GM21515 (cell line): Measurements from ENCODE around the gene VDR.
A peak's percentile ranks its signal among the peaks of the same experiment; 100 is the strongest.

Experiments
- ATAC-seq: cut with Tn5 transposase; IDR thresholded peaks from one replicate; pipeline ENCODE4 v1.9.1; 2021; ENCODE audit not compliant: unreplicated experiment

The VDR gene

DNA sequence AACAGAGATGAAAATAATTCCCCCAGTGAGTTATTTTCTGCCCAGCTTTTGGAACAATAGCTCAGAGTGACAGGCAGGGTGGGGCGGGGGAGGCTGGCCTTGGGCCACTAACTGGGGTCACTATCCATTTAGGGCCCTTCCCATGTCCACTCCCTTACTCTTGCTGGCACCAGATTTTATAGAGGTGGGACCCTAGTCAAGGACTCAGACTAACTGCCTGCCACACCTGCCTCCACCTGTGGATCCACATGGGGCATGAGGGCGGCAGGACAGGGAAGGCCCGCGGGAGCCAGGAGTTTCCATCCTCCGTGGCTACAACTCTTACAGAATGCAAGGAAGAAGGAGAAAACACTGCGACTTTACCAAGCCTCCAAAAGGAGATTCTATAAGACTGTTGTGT, 10.1 kb downstream of the VDR start:
- no peak for ATAC-seq

DNA sequence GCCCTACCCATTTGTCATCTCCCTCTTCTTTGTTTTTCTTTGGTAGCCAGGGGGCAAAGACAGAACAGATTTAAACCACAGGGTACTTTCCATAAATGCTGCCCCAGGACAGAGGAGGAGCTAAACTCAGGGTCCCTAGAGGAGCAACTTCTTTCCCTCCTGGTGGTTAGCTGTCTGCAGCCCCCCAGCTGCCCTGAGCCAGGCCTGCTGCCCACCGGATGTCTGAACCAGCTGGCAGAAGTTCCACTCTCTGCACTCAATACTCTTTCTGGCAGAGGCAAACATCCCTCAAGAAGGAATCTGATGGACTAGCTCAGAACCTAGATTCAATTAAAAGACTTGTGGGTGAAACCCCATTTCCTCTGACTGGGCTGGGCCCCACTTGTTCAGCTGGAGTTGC, 10.7 kb downstream of the VDR start:
- ATAC-seq: no peak

DNA sequence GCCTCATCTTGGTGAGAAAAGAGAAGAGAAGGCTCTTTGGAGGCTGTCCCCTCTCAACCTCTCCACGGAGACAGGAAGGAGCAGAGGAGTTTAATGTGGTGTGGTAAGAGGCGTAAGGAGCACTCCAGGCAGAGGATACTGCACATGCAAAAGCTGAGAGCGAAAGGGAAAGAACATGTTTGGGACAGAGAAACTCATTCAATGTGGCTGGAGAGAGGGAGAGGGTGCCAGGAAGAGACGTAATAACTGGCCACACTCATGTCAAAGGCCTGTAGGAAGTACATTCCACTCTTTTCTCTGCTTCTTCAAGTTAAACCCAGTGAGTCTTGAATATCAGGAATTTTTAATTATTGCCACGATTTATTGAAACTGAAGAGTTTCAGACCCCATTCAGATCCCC, 12.0 kb downstream of the VDR start:
- no peak for ATAC-seq

DNA sequence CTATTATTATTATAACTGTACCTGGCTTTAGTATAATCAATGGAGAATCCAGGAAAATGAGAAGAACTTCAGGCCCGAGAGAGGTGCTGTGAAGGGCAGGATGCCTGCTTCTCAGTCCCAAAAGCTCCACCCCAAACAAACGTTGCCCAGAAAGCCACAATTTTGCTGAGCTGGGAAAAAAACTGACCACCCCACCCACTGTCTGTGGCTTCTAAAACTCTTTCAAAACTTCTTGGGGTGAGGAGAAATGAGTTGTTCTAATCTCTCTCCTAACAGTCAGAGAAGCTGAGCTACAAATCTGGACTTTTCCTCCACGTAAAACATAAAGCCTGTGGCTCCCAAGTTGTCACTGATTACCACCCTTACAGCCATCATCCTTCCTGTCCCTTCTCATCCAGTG, 13.4 kb downstream of the VDR start:
- ATAC-seq: no peak

DNA sequence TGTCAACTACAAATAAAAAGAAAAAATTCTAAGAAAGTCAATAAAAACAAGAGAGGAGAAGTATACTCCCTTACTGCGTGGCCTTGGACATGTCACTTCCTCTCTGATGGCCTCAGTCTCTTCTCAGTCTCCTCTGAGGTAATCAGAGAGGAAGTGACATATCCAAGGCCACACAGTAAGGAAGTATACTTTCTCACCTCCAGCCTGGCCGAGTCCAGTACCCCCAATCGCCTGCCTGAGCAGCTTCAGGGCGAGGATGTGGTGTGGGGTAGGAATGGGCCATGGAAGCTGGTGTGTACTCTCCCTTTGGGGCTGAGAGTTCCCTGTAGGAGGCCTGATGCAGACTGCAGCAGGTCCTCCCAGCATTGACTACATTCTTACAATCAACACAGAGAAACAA, 15.8 kb downstream of the VDR start:
- ATAC-seq: no peak

DNA sequence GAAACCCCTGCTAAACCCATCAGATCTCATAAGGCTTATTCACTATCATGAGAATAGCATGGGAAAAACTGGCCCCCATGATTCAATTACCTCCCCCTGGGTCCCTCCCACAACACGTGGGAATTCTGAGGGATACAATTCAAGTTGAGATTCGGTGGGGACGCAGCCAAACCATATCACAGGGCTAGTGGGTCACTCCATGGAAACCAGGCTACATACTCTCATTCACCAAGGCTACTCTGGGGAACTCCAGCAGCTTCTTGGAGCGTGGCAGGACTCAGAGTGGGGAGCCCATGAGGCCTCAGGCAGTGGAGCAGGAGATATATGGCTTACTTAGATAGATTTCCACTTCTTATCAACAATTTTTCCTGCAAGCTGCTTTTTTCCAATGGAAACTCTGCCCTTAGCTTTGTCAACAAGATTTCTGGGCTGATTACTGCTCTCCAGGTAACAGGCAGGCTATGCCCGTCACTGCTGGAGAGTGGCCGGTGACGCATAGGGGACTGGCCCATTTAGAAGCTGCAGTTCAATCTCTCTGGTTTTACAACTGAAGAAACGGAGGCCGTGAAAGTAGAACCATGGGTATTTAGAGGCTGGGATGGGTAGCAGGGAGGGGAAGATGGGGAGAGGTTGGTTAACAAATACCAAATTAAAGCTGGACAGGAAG, 16.5 kb downstream of the VDR start:
- no peak for ATAC-seq

DNA sequence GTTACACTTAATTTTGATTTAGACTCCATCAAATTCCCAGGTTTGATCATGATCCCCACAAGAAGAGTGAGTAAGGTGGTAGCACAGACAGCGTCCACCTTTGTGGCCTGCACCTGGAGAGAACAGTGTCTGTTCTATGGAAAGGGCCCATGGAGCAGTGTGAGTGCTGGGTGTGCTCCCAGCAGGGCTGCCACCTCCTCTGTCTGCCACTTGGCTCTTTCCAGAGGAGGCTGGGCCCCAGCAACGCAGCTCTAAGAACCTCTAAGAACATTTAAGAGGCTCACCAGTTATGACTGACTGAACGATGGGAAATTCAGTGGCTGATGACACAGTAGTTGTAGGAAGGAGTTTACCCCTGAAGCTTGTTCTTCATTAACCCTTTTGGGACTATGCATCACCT, 17.3 kb downstream of the VDR start:
- no peak for ATAC-seq

DNA sequence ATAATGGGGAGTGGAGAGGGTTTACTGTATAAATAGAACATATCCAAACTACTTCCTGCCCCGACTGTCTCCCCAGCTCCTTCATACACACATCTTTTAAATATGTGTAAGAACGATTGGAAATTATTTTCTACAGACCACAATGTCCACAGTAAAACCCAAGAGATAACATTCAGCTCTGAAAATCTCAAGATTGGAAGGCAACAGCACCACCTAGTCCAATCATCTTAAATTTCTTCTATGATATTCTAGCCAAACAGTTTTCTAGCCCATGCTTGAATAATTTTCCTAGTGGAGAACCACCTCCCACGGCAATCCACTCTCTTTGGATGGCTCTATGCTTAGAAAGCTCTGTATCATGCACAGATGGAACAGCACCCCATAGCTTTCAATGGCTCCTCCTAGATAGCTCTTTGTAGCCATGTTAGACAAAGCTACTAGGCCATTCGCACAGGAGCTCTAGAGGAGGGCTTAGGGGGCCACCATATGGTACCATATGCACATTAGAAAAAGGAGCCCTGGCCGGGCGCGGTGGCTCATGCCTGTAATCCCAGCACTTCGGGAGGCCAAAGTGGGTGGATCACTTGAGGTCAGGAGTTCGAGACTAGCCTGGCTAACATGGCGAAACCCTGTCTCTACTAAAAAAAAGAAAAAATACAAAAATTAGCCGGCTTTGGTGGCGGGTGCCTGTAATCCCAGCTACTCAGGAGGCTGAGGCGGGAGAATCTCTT, 18.1 kb downstream of the VDR start:
- ATAC-seq: no peak

DNA sequence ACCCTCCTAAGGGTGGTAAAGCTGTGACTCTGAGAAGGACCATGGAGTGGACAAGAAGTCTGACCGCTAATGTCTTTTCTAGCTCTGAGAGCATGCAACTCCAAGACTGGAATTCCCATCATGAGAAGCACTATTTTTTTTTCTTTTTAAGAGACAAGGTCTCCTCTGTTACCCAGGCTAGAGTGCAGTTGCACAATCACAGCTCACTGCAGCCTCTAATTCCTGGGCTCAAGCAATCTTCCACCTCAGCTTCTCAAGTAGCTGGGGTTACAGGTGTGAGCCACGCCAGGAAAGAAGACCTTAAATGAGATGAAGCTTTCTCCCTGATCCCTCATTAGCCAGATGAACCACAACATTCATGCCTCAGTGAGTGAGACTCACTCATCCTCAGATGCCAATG, 19.2 kb downstream of the VDR start:
- ATAC-seq: no peak

DNA sequence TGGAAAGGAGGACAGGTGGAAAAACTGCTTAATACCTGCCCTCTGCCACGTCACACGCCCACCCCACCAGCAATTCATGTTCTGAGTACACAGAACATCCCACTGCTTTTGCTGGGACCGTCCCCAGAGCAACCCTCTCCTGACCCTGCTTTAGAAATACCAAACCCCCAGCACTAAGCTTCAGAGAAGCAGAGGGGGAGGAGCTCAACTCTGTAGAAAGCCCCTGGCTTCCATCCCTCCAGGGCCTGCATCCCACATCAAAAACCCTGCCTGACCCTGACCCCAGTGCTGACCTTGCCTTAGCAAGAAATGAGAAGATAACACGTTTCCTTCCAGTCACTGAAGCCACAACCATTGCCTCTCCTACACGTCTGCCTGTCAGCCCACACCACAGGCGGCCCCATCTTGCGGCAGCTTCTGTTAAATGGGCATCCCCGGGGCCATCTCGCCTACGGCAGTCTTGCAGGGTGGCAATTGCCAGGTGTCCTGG, 19.7 kb downstream of the VDR start:
- no peak for ATAC-seq

DNA sequence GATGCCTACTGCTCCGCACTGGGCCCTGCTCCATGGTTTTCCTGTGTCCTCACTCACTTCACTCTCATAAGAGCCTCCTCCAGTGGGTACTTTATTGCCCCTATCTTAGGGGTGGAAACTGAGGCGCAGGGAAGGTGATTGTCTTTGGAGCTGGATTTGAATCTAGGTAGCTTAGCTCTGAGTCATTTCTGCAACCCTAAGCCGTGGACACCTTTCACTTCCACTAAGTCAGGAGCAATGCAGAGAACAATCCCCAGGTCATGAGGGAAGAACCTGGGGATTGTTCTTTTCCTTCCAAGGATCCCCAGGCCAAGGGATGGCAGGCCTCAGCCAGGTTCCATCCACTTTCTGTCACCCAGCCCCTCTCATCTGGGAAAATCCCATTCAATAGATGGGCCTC, 20.3 kb downstream of the VDR start:
- ATAC-seq: no peak

DNA sequence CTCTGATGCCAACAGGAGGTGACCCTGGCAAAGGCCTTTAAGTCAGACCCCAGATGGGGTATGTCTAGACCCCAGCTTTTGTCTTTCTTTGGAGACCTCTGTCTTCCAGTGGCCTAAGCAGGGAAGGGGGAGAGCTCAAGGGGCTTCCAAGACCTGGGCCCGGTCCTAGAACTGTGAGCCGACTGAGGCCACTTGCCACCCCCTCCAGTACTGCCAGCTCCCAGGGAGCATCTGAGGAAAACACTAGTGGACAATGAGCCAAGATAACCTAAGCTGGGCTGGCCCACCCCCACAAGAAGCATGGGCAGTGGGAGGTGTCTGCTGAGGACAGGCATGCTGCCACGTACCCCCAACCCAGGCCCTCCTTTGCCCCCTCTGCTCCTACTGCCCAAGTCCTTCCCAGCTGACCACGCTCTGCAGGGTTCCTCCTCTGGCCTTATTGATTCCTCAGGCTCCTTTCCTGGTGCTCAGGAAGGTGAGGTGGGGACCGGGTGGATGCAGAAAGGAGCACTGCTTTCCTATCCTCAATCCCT, 21.1 kb downstream of the VDR start:
- no peak for ATAC-seq

DNA sequence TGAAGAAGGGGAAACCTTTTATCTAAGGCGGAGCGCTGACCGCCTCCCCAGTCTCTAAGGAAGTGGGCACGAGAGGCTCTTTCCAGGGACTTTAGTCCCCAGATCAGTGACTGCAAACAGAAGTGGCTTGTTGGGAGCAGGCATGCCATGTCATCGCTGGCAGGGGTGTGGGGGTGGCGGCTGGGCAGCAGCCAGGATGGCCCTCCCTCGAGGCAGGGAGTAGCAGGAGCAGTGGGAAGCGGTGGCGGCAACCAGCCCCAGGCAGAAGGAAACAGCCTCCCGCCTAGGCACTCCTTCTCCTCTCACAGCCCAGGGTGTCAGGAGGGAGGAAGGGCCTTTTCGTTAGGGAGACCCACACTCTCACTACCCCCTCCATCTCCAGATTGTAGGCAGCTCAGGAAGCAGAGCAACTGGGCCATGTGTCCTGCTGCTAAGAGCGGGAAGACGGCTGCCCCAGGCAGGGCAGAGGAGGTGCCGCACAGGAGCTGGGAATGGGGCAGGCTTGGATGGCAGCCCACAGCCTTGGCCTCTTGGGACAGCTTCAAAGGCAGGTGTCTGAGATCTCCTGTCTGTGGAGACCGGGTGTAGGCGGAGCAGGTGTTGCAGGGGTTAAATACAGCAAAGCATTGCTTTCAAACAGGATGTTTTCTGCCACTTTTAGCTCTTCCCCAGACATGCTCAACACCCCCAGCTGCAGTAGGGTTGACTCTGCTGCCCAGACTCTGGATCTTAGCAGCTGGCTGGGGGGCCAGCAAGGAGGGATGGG, 21.8 kb downstream of the VDR start:
- peak; percentile 85 for ATAC-seq

DNA sequence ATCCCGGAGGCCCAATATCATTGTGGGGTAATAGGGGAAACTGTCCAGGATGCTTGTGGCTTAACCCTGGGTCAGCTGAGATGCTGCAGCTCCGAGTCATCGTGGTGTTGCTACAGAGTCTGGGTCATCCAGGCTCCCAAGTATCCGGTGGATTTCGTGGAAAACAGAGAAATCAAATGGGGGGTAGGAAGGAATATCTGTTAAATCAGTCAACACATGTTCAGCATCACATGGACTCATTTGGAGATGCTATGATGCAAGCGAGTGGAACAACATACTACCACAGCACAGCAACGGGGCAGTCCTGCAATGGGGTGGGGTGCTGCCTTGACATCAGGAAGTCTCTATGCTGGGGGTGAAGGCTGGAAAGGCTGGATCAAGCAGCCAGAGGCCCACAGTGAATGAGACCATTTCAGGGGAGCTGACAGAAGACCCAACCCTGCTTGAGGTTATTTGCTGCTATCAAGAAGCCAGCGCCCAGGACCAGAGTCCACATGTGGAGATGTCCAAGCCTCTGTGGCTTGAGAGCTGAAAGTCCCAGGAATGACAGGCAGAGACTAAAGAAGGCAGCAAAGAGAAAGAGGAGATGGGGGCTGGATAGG, 22.9 kb downstream of the VDR start:
- no peak for ATAC-seq

DNA sequence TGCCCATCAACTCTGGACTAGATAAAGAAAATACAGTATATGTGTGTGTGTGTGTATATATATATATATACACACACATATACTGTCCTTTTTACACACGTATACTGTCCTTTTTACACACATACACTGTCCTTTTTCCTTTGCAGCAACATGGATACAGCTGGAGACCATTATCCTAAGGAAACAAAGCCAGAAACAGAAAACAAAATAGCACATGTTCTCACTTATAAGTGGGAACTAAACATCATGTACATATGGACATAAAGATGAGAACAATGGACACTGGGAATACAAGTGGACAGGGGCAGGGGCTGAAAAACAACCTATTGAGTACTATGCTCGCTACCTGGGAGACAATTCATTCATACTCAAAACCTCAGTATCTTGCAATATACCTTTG, 23.7 kb downstream of the VDR start:
- no peak for ATAC-seq

DNA sequence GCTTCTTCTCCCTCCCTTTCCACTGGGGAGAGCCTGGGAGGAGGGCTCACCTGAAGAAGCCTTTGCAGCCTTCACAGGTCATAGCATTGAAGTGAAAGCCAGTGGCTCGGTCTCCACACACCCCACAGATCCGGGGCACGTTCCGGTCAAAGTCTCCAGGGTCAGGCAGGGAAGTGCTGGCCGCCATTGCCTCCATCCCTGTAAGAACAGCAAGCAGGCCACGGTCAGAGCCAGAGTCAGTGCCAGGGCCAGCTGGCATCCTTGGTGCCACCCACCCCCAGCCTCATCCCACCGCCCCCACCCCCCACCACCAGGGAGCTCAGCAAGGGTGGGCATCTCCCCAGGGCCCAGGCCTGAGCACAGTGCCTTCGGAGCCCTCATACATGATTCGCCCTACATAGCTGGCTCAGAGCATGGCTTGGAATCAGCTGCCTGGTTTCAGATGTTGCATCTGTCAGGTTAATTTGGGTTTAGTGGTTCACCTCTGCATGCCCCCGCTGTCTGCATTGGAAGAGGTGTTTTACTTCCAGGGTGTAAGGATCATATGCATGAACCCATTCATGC, 25.8 kb downstream of the VDR start:
- no peak for ATAC-seq

DNA sequence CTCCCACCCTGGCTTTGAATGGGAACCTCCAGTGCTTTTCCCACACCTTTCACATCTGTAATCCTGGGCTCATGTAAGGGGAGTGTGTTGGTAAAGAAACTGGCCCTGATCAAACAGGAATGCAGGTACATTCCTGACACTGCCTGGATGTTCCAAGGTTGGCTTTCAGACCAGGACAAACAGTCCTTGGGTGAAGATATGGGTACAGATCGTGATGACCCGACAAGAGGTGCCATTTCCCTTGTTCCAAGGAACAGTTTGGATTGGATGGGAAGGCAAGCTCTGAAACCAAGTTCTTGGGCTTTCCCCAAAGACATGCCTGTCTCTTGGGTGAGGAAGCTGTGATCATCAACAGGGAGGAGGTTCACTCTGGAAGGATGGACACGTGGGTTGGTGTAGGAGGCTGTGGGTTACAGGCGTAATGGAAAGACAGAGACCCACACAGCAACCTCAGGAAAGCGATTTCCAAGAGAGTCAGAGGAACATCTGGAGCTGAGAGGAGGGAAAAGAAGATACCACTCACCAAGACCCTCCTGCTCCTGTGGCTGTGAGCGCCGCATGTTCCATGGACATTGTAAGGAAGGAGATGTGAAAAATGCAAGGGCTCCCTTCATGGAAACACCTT, 26.4 kb downstream of the VDR start:
- no peak for ATAC-seq

DNA sequence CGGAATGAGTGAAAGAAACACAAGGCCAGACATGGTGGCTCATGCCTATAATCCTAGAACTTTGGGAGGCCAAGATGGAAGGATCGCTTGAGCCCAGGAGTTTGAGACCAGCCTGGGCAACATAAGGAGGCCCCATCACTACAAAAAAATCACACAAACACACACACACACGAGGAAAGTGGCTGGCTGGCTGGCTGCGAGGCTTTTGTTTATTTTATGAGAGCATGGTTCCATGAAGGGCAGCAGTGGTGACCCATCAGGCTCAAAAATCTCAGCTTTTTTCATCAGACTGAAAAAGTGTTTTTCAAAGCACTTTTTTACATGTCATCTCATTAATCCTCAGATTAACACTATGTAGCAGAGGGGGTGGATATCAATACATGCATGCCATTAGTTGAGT, 27.7 kb downstream of the VDR start:
- ATAC-seq: no peak

DNA sequence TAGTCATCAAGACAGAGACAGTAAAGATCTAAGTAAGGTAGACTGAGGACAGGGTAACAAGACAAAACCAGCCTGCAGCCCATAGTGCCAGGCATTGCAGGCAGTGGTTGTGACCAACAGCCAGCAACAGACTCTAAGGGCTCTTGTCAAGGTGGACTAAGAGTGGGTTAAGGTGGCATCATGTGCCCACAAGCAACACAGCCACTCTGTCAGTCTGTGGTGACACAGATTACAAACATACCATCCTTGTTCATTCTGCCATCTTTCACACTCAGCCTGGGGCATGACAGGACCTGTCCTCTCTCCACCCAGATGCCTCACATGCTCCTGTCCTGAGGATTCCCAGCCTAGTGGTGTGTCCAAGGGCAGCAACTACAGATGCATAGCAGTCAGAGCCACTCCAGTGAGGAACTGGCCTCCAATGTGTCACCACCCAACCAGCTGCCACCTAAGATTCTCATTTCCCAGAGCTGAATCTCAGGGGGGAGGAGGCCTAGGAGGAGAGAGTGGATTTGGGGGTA, 28.3 kb downstream of the VDR start:
- ATAC-seq: no peak

DNA sequence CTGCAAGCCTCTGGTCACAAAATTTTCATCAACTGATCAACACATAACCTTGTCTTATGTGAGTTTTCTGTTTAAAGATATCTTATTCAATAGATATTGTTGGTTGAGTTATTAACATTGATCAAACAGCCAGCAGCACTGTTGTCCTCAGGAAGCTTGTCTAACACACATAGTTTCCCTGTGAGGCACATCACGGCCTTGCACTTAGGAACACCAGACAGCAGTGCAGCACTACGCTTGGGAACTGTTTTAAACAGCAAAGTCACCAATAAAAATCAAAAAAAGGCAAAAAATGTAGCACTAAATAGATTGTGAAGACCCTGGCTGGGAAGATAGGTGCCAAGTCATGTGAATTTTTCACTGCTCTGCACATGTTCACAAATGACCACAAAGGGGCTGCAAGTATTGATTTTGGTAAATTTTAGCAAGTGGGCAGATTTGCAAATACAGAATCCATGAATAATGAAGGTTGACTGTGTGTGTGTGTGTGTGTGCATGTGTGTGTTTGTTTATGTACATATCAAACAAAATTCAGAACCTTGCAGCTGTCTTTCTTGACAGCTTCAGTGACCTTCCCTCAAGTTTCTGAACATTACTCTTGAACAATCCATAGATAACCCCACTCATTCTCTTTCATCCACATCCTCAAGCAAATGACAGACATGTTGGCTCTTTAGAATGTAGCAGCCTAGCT, 28.9 kb downstream of the VDR start:
- no peak for ATAC-seq
